CD14-positive monocyte (primary cell): ENCODE measurements around the gene ANO4. TPM values are rescaled to one million over a fixed set of nuclear protein-coding genes. Genes with fewer than 3 reads are reported as not detected.

Experiments
- DNase-seq, 3 donors: peaks; one replicate each; pipeline ENCODE4 v3.0.0-alpha.2; 2011 to 2022
- H2AFZ ChIP-seq: 2 replicates; pipeline ENCODE4 v1.6.0; 2012; ENCODE audit warnings: mild to moderate bottlenecking, low read depth, low read length, inconsistent platforms; ENCODE audit not compliant: insufficient read depth, poor library complexity, severe bottlenecking
- H3K27ac ChIP-seq, 2 donors: 1 replicate in 1 of 2; 2 replicates in 1 of 2; pipeline ENCODE4 v1.5.1; 2012 to 2013; ENCODE audit warnings: low read length in 2 of 2, control low read depth in 1 of 2, inconsistent platforms in 1 of 2, low read depth in 1 of 2, mild to moderate bottlenecking in 1 of 2
- H3K27me3 ChIP-seq, 2 donors: one replicate each; pipeline versions ENCODE4 v1.6.0 to v1.6.1; 2011 to 2013; ENCODE audit warnings: low read length in 2 of 2; ENCODE audit not compliant: control insufficient read depth in 2 of 2, insufficient read depth in 2 of 2
- H3K36me3 ChIP-seq, 2 donors: replicated peaks in 1 of 2; 1 replicate in 1 of 2; 2 replicates in 1 of 2; pipeline versions ENCODE4 v1.5.1 to v1.6.1; 2012 to 2013; ENCODE audit warnings: low read length in 2 of 2, control low read depth in 1 of 2, inconsistent platforms in 1 of 2, mild to moderate bottlenecking in 1 of 2; ENCODE audit not compliant: insufficient read depth in 2 of 2, control insufficient read depth in 1 of 2
- H3K4me1 ChIP-seq, 2 donors: 1 replicate in 1 of 2; 2 replicates in 1 of 2; pipeline versions ENCODE4 v1.5.1 to v1.6.1; 2012 to 2013; ENCODE audit warnings: low read length in 2 of 2, control low read depth in 1 of 2, inconsistent platforms in 1 of 2, mild to moderate bottlenecking in 1 of 2, moderate library complexity in 1 of 2; ENCODE audit not compliant: insufficient read depth in 2 of 2, control insufficient read depth in 1 of 2
- H3K4me2 ChIP-seq: replicated peaks from 2 replicates; pipeline ENCODE3; 2012; ENCODE audit warnings: low read length, moderate library complexity, mild to moderate bottlenecking; ENCODE audit not compliant: poor library complexity, severe bottlenecking; ENCODE audit errors: extremely low read depth
- H3K4me3 ChIP-seq, 3 experiments: fragments of 200-600 bp in 1 of 3; sonication (generic) in 1 of 3; replicated peaks in 1 of 3; 1 replicate in 2 of 3; 2 replicates in 1 of 3; pipeline ENCODE4 v1.5.1; 2011 to 2013; ENCODE audit warnings: low read length in 3 of 3, mild to moderate bottlenecking in 3 of 3, control low read depth in 2 of 3, low read depth in 2 of 3, inconsistent platforms in 1 of 3, moderate library complexity in 1 of 3
- H3K79me2 ChIP-seq: 2 replicates; pipeline ENCODE4 v1.6.0; 2012; ENCODE audit warnings: mild to moderate bottlenecking, control low read depth, inconsistent platforms, low read length, moderate library complexity; ENCODE audit not compliant: insufficient read depth
- H3K9ac ChIP-seq: 2 replicates; pipeline ENCODE4 v1.6.0; 2017; ENCODE audit warnings: low read length, mild to moderate bottlenecking; ENCODE audit not compliant: insufficient read depth, poor library complexity, severe bottlenecking
- H3K9me3 ChIP-seq, 2 donors: replicated peaks in 1 of 2; 1 replicate in 1 of 2; 2 replicates in 1 of 2; pipeline versions ENCODE4 v1.5.1 to v1.6.1; 2012 to 2013; ENCODE audit warnings: low read length in 2 of 2, control low read depth in 1 of 2; ENCODE audit not compliant: control insufficient read depth in 1 of 2, insufficient read depth in 1 of 2
- H4K20me1 ChIP-seq: 2 replicates; pipeline ENCODE4 v1.6.0; 2012; ENCODE audit warnings: mild to moderate bottlenecking, low read length, control low read depth, moderate library complexity; ENCODE audit not compliant: insufficient read depth
- H3K27ac Mint-ChIP-seq, 7 donors: one replicate each; pipeline ENCODE4 v1.8.0; 2020; ENCODE audit warnings: mild to moderate bottlenecking in 7 of 7, mixed read lengths in 7 of 7, moderate library complexity in 6 of 7, inconsistent platforms in 2 of 7
- H3K27me3 Mint-ChIP-seq, 3 donors: one replicate each; pipeline ENCODE4 v1.8.0; 2021 to 2022; ENCODE audit warnings: low read depth in 3 of 3, mild to moderate bottlenecking in 3 of 3, mixed read lengths in 3 of 3, moderate library complexity in 3 of 3, inconsistent platforms in 1 of 3
- H3K36me3 Mint-ChIP-seq, 2 donors: one replicate each; pipeline ENCODE4 v1.8.0; 2020; ENCODE audit warnings: mixed read lengths in 2 of 2, inconsistent platforms in 1 of 2, mild to moderate bottlenecking in 1 of 2
- H3K4me1 Mint-ChIP-seq: one replicate; pipeline ENCODE4 v1.8.0; 2020; ENCODE audit warnings: mild to moderate bottlenecking, mixed read lengths
- H3K4me3 Mint-ChIP-seq, 2 donors: one replicate each; pipeline ENCODE4 v1.8.0; 2020; ENCODE audit warnings: mild to moderate bottlenecking in 2 of 2, mixed read lengths in 2 of 2, moderate library complexity in 1 of 2
- H3K9me3 Mint-ChIP-seq, 7 donors: one replicate each; pipeline ENCODE4 v1.8.0; 2020 to 2022; ENCODE audit warnings: mixed read lengths in 7 of 7, mild to moderate bottlenecking in 6 of 7, moderate library complexity in 6 of 7, inconsistent platforms in 2 of 7
- CTCF ChIP-seq: fragments of 200-600 bp; IDR thresholded peaks from one replicate; pipeline ENCODE4 v1.8.0; 2022; ENCODE audit warnings: antibody characterized with exemption, mild to moderate bottlenecking
- WGBS: methylation state at CpG from one replicate; pipeline ENCODE4 v1.1.5; 2013; ENCODE audit warnings: missing lambda C conversion rate; ENCODE audit not compliant: insufficient coverage; 5-methylcytosine and 5-hydroxymethylcytosine counted together
- intact Hi-C, 2 donors: fragments of 100-400 bp; cut with micrococcal nuclease; formaldehyde crosslinking; loops; one replicate each; pipeline versions ENCODE4 v1.15.0 to v1.15.1; 2023
- polyA plus RNA-seq, 3 donors: library from polyadenylated mRNA; depleted of rRNA in 1 of 3; unstranded in 2 of 3; stranded (reverse) in 1 of 3; fragments of 300-500 nt in 2 of 3; fragments of >200 nt in 1 of 3; fragmentation: Illumina TruSeq in 2 of 3; gene quantifications; 1 replicate in 2 of 3; 2 replicates in 1 of 3; pipeline ENCODE4 v1.2.3, GENCODE V29; 2012 to 2021

The ANO4 gene
- polyA plus RNA-seq, 3 donors = not detected

GRCh38 chr12:100793182-100793581 is 1.4 kb upstream of the ANO4 start:
- Histone ChIP-seq H3K4me2 (no peak overlapping the region), H3K27me3 (peaks cover 0 to 4% of the 10 kb centered on the region in 2 donors), H3K9ac (no peak overlapping the region), H3K27ac (no peak overlapping the region), H2AFZ (no peak overlapping the region), H3K9me3 (no peaks in the 10 kb centered on the region), H4K20me1 (no peaks in the 10 kb centered on the region), H3K4me3 (no peak overlapping the region), H3K4me1 (no peaks in the 10 kb centered on the region), H3K36me3 (no peaks in the 10 kb centered on the region), H3K79me2 (no peaks in the 10 kb centered on the region)
- Mint-ChIP-seq H3K4me3 (no peak overlapping the region), H3K27me3 (peaks cover 11 to 19% (median 14%) of the 10 kb centered on the region in 3 donors), H3K27ac (no peak overlapping the region), H3K36me3 (no peaks in the 10 kb centered on the region), H3K4me1 (no peaks in the 10 kb centered on the region), H3K9me3 (peaks cover 1 to 6% (median 2%) of the 10 kb centered on the region in 7 donors)
- no peak for DNase-seq
- intact Hi-C loops = no loop called here
- TF ChIP-seq CTCF = no peak
- WGBS = 60% methylated on average over 1 of the region's 2 CpGs

GRCh38 chr12:100795174-100795799 is 711 bp downstream of the ANO4 start:
- H4K20me1 ChIP-seq = no peaks in the 10 kb centered on the region
- H3K27me3 ChIP-seq = peaks cover 0 to 4% of the 10 kb centered on the region in 2 donors
- no peak for TF ChIP-seq CTCF
- H3K27ac ChIP-seq = no peak overlapping the region
- no peak for DNase-seq
- H2AFZ ChIP-seq = no peak overlapping the region
- H3K27me3 Mint-ChIP-seq = peaks cover 12 to 19% (median 14%) of the 10 kb centered on the region in 3 donors
- H3K36me3 Mint-ChIP-seq = no peaks in the 10 kb centered on the region
- H3K4me3 ChIP-seq = no peak overlapping the region
- H3K4me1 ChIP-seq = no peaks in the 10 kb centered on the region
- no peaks in the 10 kb centered on the region for H3K36me3 ChIP-seq
- no peaks in the 10 kb centered on the region for H3K9me3 ChIP-seq
- H3K4me1 Mint-ChIP-seq = no peaks in the 10 kb centered on the region
- H3K4me2 ChIP-seq = no peak overlapping the region
- peak overlapping the region in 1 of 2 donors; percentile 44 for H3K4me3 Mint-ChIP-seq
- H3K27ac Mint-ChIP-seq = no peak overlapping the region
- no peaks in the 10 kb centered on the region for H3K79me2 ChIP-seq
- H3K9ac ChIP-seq = no peak overlapping the region
- intact Hi-C loops = no loop called here
- H3K9me3 Mint-ChIP-seq = peaks cover 0 to 6% (median 2%) of the 10 kb centered on the region in 7 donors
- WGBS = 59% methylated on average over 7 of the region's 9 CpGs
